Measurements from ENCODE around the gene TMCO4. TPM values are rescaled to one million over a fixed set of nuclear protein-coding genes. Genes with fewer than 3 reads are reported as not detected.
A peak's percentile ranks its signal among the peaks of the same experiment; 100 is the strongest.
"Not testable (repeated sequence)": the region's sequence is repeated elsewhere in the genome, so short reads cannot be mapped to it uniquely, and the experiment has no call there.

The TMCO4 gene
- total RNA-seq, 1 experiment from 2014 or later = 13.5 TPM

GRCh38 chr1:19640363-19641316 lies 159.1 kb downstream of the TMCO4 start:
- CTCF ChIA-PET = interaction anchor here (0.8 to 1.0 kb wide), 3 partner anchors 13 to 21 kb away, joined by 3 to 8 read pairs (median 3); no protein-coding TSS in a partner anchor
- no peaks in the 10 kb centered on the region for H3K9me3 Mint-ChIP-seq (ENCODE audit: low read depth, unreplicated experiment)
- TF ChIP-seq, protein P1, sequence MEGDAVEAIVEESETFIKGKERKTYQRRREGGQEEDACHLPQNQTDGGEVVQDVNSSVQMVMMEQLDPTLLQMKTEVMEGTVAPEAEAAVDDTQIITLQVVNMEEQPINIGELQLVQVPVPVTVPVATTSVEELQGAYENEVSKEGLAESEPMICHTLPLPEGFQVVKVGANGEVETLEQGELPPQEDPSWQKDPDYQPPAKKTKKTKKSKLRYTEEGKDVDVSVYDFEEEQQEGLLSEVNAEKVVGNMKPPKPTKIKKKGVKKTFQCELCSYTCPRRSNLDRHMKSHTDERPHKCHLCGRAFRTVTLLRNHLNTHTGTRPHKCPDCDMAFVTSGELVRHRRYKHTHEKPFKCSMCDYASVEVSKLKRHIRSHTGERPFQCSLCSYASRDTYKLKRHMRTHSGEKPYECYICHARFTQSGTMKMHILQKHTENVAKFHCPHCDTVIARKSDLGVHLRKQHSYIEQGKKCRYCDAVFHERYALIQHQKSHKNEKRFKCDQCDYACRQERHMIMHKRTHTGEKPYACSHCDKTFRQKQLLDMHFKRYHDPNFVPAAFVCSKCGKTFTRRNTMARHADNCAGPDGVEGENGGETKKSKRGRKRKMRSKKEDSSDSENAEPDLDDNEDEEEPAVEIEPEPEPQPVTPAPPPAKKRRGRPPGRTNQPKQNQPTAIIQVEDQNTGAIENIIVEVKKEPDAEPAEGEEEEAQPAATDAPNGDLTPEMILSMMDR (IDR thresholded peaks at IDR 0.05; ENCODE audit: unreplicated experiment) = no peak
- H3K36me3 Mint-ChIP-seq (ENCODE audit: insufficient read depth, unreplicated experiment) = peaks cover 21% of the 10 kb centered on the region
- H3K27me3 Mint-ChIP-seq (ENCODE audit: unreplicated experiment) = no peaks in the 10 kb centered on the region
- peak overlapping the region; percentile 42 for H3K27ac Mint-ChIP-seq (ENCODE audit: unreplicated experiment)
- peak; percentile 55 for DNase-seq
- intact Hi-C loops (cut with micrococcal nuclease; ENCODE audit: unreplicated experiment) = no loop called here
- peaks cover 23% of the 10 kb centered on the region for H3K4me1 Mint-ChIP-seq (ENCODE audit: low read depth, unreplicated experiment)
- no TSS peak for BruUV-seq (replicated peaks)
- no peak overlapping the region for H3K4me3 Mint-ChIP-seq (ENCODE audit: low read depth, unreplicated experiment)

DNA sequence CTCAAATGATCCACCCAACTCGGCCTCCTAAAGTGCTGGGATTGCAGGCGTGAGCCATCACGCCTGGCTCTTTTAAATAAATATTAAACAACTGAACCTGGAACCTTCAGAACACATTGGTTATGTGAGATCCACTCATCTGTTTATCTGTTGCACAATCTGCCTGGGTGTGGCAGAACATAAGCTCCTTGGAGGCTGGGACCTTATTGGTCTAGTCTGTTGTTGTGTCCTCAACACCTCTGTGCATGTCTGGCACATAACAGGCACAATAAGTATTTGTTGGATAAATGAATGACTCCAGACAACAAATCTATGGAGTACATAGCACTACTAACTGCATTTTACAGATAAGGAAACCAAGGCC lies 159.7 kb downstream of the TMCO4 start:
- Mint-ChIP-seq H3K27ac (ENCODE audit: unreplicated experiment) (peak overlapping the region; percentile 42), H3K27me3 (ENCODE audit: unreplicated experiment) (no peaks in the 10 kb centered on the region), H3K4me1 (ENCODE audit: low read depth, unreplicated experiment) (peaks cover 23% of the 10 kb centered on the region), H3K4me3 (ENCODE audit: low read depth, unreplicated experiment) (no peak overlapping the region), H3K36me3 (ENCODE audit: insufficient read depth, unreplicated experiment) (peaks cover 15% of the 10 kb centered on the region), H3K9me3 (ENCODE audit: low read depth, unreplicated experiment) (no peaks in the 10 kb centered on the region)
- intact Hi-C loops (cut with micrococcal nuclease; ENCODE audit: unreplicated experiment) = no loop called here
- DNase-seq = no peak
- CTCF ChIA-PET = interaction anchor here (1.0 kb wide), 2 partner anchors 20 to 22 kb away, joined by 3 to 8 read pairs; no protein-coding TSS in a partner anchor
- TF ChIP-seq, protein P1 (IDR thresholded peaks at IDR 0.05; ENCODE audit: unreplicated experiment) = no peak
- no TSS peak for BruUV-seq (replicated peaks)

DNA sequence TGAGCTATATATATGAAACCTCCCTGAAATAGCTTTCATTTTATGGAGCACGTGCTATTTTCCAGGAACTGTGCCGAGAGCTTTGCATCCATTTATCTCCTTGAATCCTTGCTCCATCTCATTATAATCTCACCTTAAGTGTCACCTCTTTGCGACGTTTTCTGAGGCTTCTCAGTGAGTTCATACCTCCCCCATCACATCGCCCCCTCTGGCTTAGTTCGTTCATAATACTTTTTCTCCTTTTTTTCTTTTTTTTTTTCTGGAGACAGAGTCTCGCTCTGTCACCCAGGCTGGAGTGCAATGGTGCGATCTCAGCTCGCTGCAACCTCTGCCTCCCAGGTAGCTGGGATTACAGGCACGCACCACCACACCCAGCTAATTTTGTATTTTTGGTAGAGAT lies 160.5 kb downstream of the TMCO4 start:
- H3K27ac Mint-ChIP-seq (ENCODE audit: unreplicated experiment); CTCF ChIA-PET; H3K27me3 Mint-ChIP-seq (ENCODE audit: unreplicated experiment); DNase-seq; intact Hi-C loops (cut with micrococcal nuclease; ENCODE audit: unreplicated experiment); H3K36me3 Mint-ChIP-seq (ENCODE audit: insufficient read depth, unreplicated experiment); H3K9me3 Mint-ChIP-seq (ENCODE audit: low read depth, unreplicated experiment); BruUV-seq (replicated peaks); H3K4me3 Mint-ChIP-seq (ENCODE audit: low read depth, unreplicated experiment): not testable (repeated sequence)
- H3K4me1 Mint-ChIP-seq (ENCODE audit: low read depth, unreplicated experiment) = peaks cover 23% of the 10 kb centered on the region

DNA sequence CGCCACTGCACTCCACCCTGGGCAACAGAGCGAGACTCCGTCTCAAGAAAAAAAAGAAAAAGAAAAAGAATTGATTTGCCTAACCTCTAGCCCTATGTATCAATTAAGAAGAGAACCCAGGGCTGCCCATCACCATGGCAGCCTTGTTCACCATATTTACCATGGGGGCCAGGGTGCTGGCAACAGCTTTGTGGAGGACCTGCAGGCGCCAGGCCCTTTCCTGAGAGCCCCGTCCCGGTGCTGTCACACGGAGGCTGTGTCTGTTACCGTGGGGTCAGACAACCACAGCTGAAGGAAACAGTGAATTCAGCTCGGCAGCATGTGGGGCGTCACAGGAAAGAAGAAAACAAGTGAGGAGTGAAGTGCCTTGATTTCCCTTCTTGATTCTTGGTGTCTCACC lies 162.1 kb downstream of the TMCO4 start:
- Mint-ChIP-seq H3K27ac (ENCODE audit: unreplicated experiment) (no peak overlapping the region), H3K4me3 (ENCODE audit: low read depth, unreplicated experiment) (no peak overlapping the region), H3K9me3 (ENCODE audit: low read depth, unreplicated experiment) (no peaks in the 10 kb centered on the region), H3K4me1 (ENCODE audit: low read depth, unreplicated experiment) (peaks cover 14% of the 10 kb centered on the region), H3K36me3 (ENCODE audit: insufficient read depth, unreplicated experiment) (no peaks in the 10 kb centered on the region), H3K27me3 (ENCODE audit: unreplicated experiment) (no peaks in the 10 kb centered on the region)
- CTCF ChIA-PET = no interaction called here
- no peak for DNase-seq
- intact Hi-C loops (cut with micrococcal nuclease; ENCODE audit: unreplicated experiment) = no loop called here
- TF ChIP-seq, protein P1 (IDR thresholded peaks at IDR 0.05; ENCODE audit: unreplicated experiment) = no peak
- BruUV-seq (replicated peaks) = no TSS peak

DNA sequence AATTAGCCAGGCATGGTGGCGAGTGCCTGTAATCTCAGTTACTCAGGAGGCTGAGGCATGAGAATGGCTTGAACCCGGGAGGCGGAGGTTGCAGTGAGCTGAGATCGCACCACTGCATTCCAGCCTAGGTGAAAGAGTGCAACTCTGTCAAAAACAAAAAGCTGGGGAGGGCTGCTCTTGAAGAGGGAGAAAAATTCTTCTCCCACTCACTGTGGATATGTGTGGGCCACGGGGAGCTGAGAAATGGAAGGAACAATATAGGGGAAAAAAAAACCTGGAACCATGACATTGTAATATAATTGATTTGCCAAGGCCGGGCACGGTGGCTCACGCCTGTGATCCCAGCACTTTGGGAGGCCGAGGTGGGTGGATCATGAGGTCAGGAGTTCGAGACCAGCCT lies 163.0 kb downstream of the TMCO4 start:
- H3K4me1 Mint-ChIP-seq (ENCODE audit: low read depth, unreplicated experiment) = peaks cover 14% of the 10 kb centered on the region
- H3K27me3 Mint-ChIP-seq (ENCODE audit: unreplicated experiment); H3K36me3 Mint-ChIP-seq (ENCODE audit: insufficient read depth, unreplicated experiment); H3K9me3 Mint-ChIP-seq (ENCODE audit: low read depth, unreplicated experiment); DNase-seq; H3K27ac Mint-ChIP-seq (ENCODE audit: unreplicated experiment); BruUV-seq (replicated peaks); intact Hi-C loops (cut with micrococcal nuclease; ENCODE audit: unreplicated experiment); H3K4me3 Mint-ChIP-seq (ENCODE audit: low read depth, unreplicated experiment); CTCF ChIA-PET: not testable (repeated sequence)
